Astrocyte of the cerebellum (primary cell): ENCODE measurements around the gene RPS19.

Source experiments
- DNase-seq: peaks from one replicate; pipeline ENCODE4 v3.0.0-alpha.2; 2011; ENCODE audit warnings: low read depth
- H3K4me3 ChIP-seq: 2 replicates; pipeline ENCODE4 v1.5.1; 2011; ENCODE audit warnings: mild to moderate bottlenecking, low read depth, low read length, moderate library complexity
- CTCF ChIP-seq: IDR thresholded peaks from 2 replicates; pipeline ENCODE4 v1.5.1; 2012; ENCODE audit warnings: low read length, low read depth, moderate library complexity, mild to moderate bottlenecking; ENCODE audit errors: missing control alignments
- in situ Hi-C: cut with HindIII; loops from 2 replicates; pipeline ENCODE4 v1.10.0; 2017; ENCODE audit warnings: low sequenced_read_pairs

Gene RPS19

GRCh38 chr19:41876847-41877832 is 17.1 kb downstream of the RPS19 start, which contains the start of gene CD79A:
Gene CD79A, plus strand, starts transcription at chr19:41877279. Its CDS starts 26 bp downstream, at chr19:41877305.
- H3K4me3 ChIP-seq: no peak within 1 kb of the TSS
- no peak for DNase-seq
- TF ChIP-seq CTCF: no peak
- in situ Hi-C loops: no loop called here

GRCh38 chr19:41877916-41878905 is 18.2 kb downstream of the RPS19 start:
- no peak for TF ChIP-seq CTCF
- DNase-seq: no peak
- in situ Hi-C loops: no loop called here
- H3K4me3 ChIP-seq: no peak overlapping the region

GRCh38 chr19:41879080-41879479 is 19.0 kb downstream of the RPS19 start:
- no peak for DNase-seq
- in situ Hi-C loops: no loop called here
- no peak for TF ChIP-seq CTCF
- no peak overlapping the region for H3K4me3 ChIP-seq

- no peak for TF ChIP-seq CTCF
- no peak overlapping the region for H3K4me3 ChIP-seq
- no peak for DNase-seq
- in situ Hi-C loops: no loop called here
Observed at GRCh38 chr19:41879670-41880328, 19.7 kb downstream of the RPS19 start.

- in situ Hi-C loops: no loop called here
- TF ChIP-seq CTCF: no peak
- no peak for DNase-seq
- H3K4me3 ChIP-seq: no peak overlapping the region
Observed at GRCh38 chr19:41880329-41880708, 20.3 kb downstream of the RPS19 start.
